Germinal center (tissue), 1 donor: ENCODE data around the gene AMER2.
A peak's percentile ranks its signal among the peaks of the same experiment; 100 is the strongest.
"Not testable (repeated sequence)": the region's sequence is repeated elsewhere in the genome, so short reads cannot be mapped to it uniquely, and the experiment has no call there.

Source experiments
- DNase-seq: peaks from one replicate; pipeline ENCODE4 v3.0.0; 2012; ENCODE audit warnings: mixed read lengths, low spot score

AMER2 gene

GRCh38 chr13:25181597-25181996, 9.5 kb upstream of the AMER2 start:
- no peak for DNase-seq

GRCh38 chr13:25180775-25181537, 8.9 kb upstream of the AMER2 start:
- DNase-seq, result no peak

DNA sequence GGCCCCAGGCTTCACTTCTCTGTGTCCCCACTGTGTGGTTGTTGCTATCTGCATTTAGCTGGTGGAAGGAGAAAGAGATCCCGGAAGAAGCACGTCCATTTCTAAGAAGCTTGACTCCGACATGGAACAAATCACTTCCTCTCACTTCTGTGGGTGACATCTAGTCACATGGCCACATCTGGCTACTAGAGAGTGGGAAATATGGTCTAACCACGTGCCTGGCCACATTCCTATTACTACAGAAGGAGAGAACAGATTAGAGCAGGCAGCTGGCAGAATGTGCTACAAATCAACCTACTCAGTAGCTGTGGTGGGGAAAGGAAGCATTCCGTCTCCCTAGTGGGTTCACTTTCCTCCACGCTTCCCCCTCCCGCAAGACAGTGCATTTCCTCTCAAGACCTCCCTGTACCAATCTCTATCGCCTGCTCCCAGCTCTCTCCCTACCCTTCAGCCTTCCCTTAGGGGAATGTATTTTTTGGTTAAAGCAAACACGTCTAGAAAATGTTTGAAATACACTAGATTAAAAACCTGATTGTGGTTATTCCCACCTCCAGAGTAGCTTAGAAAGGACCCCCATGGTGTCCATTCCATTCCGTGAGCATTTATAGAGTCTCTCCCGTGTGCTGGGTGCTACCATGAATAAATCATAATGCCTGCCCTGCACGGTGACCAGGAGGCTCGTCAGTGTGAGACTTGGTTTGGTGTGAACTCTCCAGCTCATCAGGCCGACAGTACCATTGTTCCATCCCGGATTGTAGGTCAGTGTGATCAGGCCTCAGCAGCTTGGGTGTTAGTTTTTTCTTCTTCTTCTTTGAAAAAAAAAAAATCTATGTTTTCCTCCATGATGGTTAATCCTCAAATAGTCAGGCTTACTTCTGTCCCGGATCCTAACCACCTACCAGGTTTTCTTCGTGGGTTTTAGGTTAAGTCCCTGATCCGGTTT, 8.0 kb upstream of the AMER2 start:
- no peak for DNase-seq

DNA sequence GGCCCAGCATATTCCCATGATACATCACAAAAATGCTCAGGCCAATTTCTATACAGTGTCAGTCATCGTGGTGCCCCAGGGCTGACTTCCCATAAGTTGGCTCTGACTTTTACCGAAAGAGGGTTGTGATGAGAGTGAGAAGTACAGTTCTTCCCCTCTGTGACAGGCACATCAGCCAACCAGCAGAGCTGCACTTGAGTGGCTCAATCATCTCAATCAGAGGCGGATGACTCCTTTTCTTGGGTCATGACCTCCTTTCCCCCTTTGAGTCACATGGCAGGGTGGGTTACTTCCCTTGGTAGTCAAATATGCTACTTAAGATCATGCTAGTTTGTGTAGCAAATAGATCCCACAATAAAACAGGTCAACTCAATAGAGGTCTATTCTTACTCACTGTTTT, 6.9 kb upstream of the AMER2 start:
- DNase-seq, result no peak

- peak; percentile 43 for DNase-seq
These were observed 6.0 kb upstream of the AMER2 start for GRCh38 chr13:25178070-25178469.

DNA sequence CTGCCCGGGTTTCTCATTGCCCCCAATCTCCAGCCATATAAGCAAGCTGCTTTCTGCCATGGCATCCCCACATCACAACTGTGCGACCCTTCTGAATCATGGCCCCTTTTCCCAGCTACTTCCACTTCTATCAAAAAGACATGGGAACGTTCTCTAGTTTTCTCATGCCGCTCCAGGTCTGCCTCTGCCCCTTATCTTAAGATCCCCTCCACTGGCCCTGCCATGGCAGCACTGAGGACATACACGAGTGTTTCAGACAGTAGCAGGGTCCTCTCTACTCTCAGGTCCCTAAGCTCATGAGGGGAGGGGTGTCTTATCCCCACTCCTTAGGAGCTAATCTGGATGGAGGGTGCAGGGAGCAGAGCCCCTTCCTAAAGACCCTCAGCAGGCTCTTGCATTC, 5.5 kb upstream of the AMER2 start:
- no peak for DNase-seq

DNA sequence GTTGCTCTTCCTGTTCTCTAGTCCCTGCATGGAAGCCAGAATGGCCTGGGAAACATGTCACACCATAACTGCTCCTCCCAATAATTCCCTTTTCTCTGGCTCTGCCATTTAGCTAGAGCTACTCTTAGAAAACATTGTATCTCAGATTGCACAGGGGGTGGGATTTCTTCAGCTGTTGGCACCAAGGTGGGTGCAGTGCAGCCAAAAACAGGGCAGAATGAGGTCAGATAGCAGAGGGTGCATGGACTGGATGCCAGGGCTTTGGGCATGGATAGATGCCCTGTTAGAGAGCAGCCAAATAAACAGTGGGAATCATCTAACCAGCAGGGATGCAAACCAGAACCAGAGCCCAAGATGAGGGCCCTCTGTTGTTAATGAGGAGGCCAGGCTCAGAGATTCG, 4.9 kb upstream of the AMER2 start:
- DNase-seq, result no peak

- DNase-seq, result no peak
These were observed 3.3 kb upstream of the AMER2 start for GRCh38 chr13:25175431-25175830.

- DNase-seq, result no peak
These were observed 2.9 kb upstream of the AMER2 start for GRCh38 chr13:25175026-25175425.

DNA sequence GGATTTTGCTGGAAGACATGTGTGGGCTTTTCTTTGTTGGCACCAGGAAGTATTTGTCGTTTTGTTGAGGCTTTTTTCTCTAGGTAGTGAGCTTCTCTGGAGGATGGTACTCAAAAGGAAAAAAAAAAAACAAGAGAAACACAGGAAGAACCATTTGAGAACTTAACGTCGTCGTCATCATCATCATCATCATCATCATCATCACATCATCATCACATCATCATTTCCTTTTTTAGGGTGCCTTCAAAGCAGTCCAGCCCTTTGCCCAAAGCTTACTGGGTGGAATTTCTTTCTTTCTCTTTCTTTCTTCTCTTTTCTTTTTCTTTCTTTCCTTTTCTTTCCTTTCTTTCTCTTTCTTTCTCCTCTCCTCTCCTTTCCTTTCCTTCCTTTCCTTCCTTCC, 2.2 kb upstream of the AMER2 start:
- DNase-seq, result no peak

- DNase-seq, result no peak
These were observed 179 bp upstream of the AMER2 start for GRCh38 chr13:25172303-25172630.

DNA sequence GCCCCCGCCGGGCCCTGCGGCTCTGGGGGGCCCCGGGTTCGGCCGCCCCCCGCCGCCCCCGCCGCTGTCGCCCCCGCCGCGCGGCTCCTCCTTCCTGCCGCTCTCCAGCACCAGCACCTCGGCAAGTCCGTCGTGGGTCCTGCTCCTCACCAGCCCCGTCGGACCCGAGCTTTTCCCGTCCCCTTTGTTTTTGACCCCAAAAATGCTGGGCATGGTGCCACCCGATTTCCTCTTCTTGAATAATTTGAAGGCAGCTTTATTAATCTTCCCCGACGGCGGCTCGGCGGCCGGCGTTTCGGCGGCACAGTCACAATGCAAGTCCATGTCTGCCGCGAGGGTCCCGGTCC, 945 bp downstream of the AMER2 start:
- no peak for DNase-seq

DNA sequence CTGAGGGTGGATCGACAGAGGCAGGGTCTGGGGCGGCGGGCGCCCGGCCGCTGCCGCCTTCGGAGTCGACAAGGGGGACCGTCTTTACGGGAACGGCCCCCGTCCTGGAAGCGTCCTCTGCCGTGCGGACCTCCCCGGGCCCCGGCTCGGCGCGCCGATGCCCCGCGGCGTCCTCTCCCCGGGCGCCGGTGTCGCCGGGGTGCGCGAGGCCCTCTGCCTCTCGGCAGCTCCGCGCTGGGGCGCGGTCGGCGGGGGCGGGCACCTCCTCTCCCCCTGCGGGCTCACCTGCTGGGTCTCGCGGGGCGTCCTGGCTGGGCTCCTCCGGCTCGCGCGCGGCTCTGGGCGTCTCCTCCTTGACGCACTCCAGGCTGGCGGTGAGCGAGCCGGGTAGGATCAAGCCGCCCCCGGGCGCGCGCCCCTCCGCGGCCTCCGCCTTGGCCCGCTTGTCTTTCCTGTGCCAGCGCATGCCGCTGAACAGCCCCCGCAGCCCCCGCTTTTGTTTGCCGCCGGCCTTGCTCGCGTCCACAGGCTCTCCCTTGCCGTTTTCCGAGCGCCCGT, 1.5 kb downstream of the AMER2 start:
- DNase-seq, result peak; percentile 24

DNA sequence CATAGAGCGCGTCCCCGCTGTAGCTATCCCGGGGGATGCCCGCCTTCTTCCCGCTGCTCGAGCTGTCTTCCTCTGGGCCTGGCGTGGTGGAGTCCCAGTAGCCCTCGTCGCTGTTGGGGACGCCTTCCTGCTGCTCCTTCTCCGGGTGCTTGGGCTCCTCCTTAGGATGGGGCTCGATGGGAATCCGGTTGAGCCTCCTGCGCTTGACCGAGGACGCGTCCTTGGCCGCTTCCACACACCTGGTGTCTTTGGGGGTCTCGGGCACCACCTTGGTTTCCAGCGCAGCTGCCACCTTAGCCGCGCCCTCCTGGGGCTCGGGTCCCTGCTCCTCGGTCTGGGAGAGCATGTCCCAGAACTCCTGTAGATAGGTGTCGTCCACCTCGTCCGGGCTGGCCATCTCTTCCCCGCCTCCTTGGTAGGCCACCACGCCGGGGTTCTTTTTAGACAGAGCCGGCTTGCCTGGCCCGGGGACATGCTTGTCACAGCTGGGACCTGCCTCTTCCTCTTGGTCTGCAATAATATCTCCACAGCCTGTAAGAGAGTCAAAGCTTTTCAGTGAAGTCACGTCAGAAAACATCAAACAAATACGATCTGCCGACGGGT, 2.0 kb downstream of the AMER2 start:
- DNase-seq, result no peak

DNA sequence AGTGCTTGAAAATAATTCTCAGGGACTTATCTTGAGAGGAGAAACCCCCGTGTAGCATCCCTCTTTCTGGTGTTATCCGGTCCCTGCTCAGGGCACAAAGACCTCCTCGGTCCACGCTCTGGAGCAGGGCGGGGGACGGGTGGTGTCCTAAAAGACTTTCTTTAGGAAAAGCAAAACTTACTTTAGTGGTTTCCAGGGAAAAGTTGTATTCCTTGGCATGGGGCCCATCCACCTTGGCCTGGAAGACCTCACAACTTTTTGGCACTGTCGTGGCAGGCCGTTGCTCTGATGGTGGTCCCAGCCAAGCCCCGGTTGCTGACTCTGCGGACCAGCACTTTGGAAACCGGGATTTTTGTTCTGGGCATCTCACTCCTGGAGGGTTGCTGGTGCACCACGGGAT, 2.7 kb downstream of the AMER2 start:
- no peak for DNase-seq

DNA sequence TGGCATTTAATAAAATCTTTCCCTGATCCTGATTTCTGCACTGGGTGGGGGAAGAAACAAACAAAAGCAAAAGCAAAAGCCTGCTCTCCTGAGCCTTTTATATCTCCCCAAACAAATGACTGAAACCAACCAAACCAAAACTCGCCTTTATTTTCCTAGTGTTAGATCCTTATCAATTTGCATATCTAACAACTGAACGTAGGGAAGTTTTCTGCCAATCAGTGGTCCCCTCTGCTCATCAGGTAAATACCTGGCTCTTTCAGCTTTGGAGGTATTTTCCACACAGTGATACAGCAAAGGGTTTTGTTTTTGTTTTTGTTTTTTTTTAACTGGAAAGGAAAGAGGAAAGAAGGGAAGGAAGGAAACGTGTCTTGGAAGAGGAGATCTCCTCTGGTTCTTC, 3.3 kb downstream of the AMER2 start:
- no peak for DNase-seq

DNA sequence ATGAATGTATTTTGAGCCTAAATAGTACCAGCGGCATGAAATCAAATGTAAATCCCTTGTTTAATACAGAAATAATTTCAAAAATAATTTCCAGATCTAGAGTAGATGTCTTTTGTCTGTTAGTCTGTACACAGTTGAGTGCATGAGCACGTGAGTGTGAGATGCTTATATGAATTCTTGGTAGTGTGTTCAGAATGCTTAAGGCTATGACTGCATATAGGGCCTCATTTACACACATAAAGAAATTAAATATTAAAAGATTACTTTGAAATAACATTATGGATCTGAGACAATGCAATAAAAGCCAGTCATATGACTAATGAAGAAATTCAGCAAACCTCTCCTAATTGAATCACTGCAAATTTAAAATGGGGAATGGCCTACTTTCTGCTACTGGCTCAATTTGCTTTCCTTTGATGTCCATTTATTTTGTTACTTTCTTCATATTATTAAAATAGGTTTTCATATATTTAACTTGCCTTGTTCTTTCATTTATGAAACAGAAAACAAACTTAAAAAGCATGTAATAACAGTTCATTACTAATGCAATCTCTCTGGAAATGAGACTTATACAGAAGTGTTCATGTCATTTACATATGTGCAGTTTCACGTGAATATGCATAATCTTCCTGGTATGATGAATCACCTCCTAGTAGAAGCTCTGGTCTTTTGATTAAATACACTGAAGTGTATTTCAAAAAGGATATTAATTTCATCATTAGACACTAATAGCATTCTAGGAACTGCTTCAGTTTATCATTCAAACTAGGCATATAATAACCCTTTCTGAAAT, 4.5 kb downstream of the AMER2 start:
- no peak for DNase-seq

GRCh38 chr13:25166306-25166705, 5.8 kb downstream of the AMER2 start:
- DNase-seq, result no peak

DNA sequence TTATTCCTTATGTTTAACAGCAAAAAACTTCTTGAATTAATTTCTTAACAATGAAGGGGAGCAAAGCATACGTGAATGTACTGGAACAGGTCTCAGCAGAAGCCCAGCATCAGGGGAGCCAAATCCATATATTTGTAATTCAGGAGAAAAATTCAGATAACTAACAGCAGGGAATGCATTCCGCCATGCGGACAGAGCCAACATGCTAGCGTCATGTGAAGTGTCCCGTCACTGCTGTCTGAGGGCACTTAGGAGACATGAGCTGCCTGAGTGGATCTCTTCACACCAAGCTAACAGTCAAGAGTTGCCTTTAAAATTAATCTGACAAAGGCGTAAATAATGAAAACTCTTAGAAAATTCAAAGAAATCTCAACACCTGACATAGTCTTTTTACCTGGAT, 6.4 kb downstream of the AMER2 start:
- no peak for DNase-seq

DNA sequence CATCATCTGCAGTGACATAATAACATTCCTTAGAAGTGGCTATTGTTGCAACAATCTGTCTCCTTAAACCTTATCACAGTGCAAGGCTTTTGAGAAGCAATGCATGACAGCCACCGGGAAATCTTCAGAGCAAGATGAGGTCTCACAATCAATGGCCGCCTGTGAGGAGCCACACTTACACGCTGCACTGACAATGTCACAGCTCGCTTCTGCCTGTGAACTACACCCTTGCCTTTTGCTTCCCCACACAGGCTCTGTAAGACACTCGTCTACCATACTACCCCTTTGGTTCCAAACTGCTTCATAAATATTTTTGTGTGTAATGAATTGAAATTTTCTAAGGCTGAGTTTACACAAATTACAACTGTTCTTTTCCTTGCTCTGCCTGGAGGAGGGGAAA, 6.9 kb downstream of the AMER2 start:
- DNase-seq, result not testable (repeated sequence)

DNA sequence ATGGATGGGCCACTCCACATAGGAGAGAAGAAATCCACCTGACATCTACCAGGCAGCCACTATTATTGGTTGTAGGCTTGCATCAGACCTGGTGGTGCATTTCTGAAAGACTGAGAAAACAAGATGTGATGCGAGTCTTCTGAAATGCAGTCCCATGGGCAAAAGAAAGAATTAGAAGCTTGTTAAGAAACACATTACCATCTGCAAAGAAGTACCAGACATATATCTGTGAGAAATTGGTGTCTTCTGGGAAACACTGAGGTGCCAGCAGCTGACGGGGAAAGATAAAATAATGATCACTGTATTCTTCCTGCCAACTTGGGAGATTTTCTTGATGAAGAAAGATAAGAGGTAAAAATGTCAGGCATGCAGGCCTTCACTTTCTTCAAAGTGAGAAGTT, 14.4 kb downstream of the AMER2 start:
- DNase-seq, result no peak

GRCh38 chr13:25153736-25154135, 18.4 kb downstream of the AMER2 start:
- DNase-seq, result no peak
